Activated T-cell treated with anti-CD3 and anti-CD28 coated beads, Interleukin-2, amount 50 U/mL, for 1 hour (primary cell): ENCODE results near the gene FOXR1.

Experiments used
- DNase-seq: peaks from one replicate; pipeline ENCODE4 v3.0.0-alpha.2; 2020

The FOXR1 gene

GRCh38 chr11:118971646-118972045 lies at the start of gene FOXR1:
TSS of gene FOXR1 (plus strand) at chr11:118971761. CDS start at chr11:118971932, 171 bp downstream.
- DNase-seq: no peak

- no peak for DNase-seq
These were observed 49.4 kb upstream of the FOXR1 start for GRCh38 chr11:118921929-118922744.

- DNase-seq: no peak
These were observed 48.6 kb upstream of the FOXR1 start for GRCh38 chr11:118922745-118923627.

GRCh38 chr11:118923721-118924587 lies 47.6 kb upstream of the FOXR1 start:
- no peak for DNase-seq

GRCh38 chr11:118924591-118925585 lies 46.7 kb upstream of the FOXR1 start:
- peak; percentile 64 for DNase-seq

- no peak for DNase-seq
These were observed 43.9 kb upstream of the FOXR1 start for GRCh38 chr11:118927554-118928100.

- DNase-seq: peak; percentile 96
These were observed 43.3 kb upstream of the FOXR1 start for GRCh38 chr11:118928101-118928869.

GRCh38 chr11:118928870-118929500 lies 42.6 kb upstream of the FOXR1 start:
- no peak for DNase-seq

- DNase-seq: peak; percentile 82
These were observed 42.0 kb upstream of the FOXR1 start for GRCh38 chr11:118929501-118930093.

- DNase-seq: peak; percentile 92
These were observed 41.4 kb upstream of the FOXR1 start for GRCh38 chr11:118930094-118930712.

- DNase-seq: no peak
These were observed 40.0 kb upstream of the FOXR1 start for GRCh38 chr11:118931571-118931970.

GRCh38 chr11:118933486-118933885 lies 38.1 kb upstream of the FOXR1 start:
- DNase-seq: no peak

GRCh38 chr11:118935376-118935775 lies 36.2 kb upstream of the FOXR1 start:
- DNase-seq: no peak

GRCh38 chr11:118938491-118939403 lies 32.8 kb upstream of the FOXR1 start:
- no peak for DNase-seq

GRCh38 chr11:118939404-118939915 lies 32.1 kb upstream of the FOXR1 start:
- DNase-seq: no peak

- DNase-seq: peak; percentile 34
These were observed 31.5 kb upstream of the FOXR1 start for GRCh38 chr11:118939953-118940598.

- no peak for DNase-seq
These were observed 24.5 kb upstream of the FOXR1 start for GRCh38 chr11:118947091-118947490.
